ENCODE data around the gene CD99L2. TPM values are rescaled to one million over a fixed set of nuclear protein-coding genes. Genes with fewer than 3 reads are reported as not detected.

Gene CD99L2
- total RNA-seq, 1 donor from 2014 or later: 49.9 TPM

DNA sequence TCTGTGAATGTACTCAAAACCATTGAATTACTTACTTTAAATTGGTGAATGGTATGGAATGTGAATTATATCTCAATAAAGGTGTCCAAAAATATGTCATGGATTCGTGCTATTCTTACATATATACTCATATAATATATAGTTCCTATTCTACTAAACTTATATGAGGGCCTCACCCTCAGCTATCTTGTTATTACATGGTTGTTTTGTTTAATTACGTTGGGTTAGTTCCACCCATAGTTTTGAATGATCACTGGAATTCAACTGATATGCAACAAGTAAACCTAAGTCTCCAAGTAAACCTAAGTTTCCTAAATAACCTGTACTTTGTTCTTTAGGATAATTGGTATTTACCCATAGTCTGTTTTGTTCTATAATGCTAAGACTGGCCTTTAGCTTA lies 30.6 kb upstream of the CD99L2 start:
- H3K4me1 Mint-ChIP-seq (ENCODE audit: low read depth, unreplicated experiment): no peaks in the 10 kb centered on the region
- H3K27me3 Mint-ChIP-seq (ENCODE audit: unreplicated experiment): peaks cover 2% of the 10 kb centered on the region
- H3K9me3 Mint-ChIP-seq (ENCODE audit: unreplicated experiment): no peaks in the 10 kb centered on the region
- DNase-seq: no peak
- TF ChIP-seq CTCF (IDR thresholded peaks at IDR 0.05; ENCODE audit: partially characterized antibody, unreplicated experiment): no peak
- no peaks in the 10 kb centered on the region for H3K36me3 Mint-ChIP-seq (ENCODE audit: unreplicated experiment)
- no peak overlapping the region for H3K27ac Mint-ChIP-seq (ENCODE audit: unreplicated experiment)
- H3K4me3 Mint-ChIP-seq (ENCODE audit: unreplicated experiment): no peak overlapping the region

- H3K27me3 Mint-ChIP-seq (ENCODE audit: unreplicated experiment): no peaks in the 10 kb centered on the region
- no peaks in the 10 kb centered on the region for H3K4me1 Mint-ChIP-seq (ENCODE audit: low read depth, unreplicated experiment)
- H3K36me3 Mint-ChIP-seq (ENCODE audit: unreplicated experiment): no peaks in the 10 kb centered on the region
- TF ChIP-seq CTCF (IDR thresholded peaks at IDR 0.05; ENCODE audit: partially characterized antibody, unreplicated experiment): no peak
- no peak overlapping the region for H3K4me3 Mint-ChIP-seq (ENCODE audit: unreplicated experiment)
- DNase-seq: no peak
- H3K9me3 Mint-ChIP-seq (ENCODE audit: unreplicated experiment): no peaks in the 10 kb centered on the region
- no peak overlapping the region for H3K27ac Mint-ChIP-seq (ENCODE audit: unreplicated experiment)
Observed at GRCh38 chrX:150926791-150927190, 28.3 kb upstream of the CD99L2 start.

DNA sequence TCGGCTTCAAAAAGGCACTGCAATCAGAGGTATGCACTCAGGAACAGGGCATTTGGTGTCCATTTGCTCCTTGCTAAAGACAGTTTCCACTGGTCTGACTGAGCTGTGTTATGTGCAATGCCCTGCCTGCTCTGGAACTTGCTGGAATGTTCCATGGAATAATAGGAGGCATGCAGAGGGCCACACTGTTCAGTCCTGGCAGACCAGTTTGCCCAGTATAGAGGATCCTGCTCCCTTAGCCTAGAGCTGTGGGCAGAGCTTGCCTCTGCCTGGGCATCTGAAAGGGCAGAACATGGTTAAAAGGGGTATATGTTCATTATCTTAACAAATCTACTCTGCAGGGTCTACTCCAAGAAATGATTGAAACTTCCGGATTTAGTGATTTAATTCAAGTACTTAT lies 27.8 kb upstream of the CD99L2 start:
- no peak overlapping the region for H3K4me3 Mint-ChIP-seq (ENCODE audit: unreplicated experiment)
- H3K27ac Mint-ChIP-seq (ENCODE audit: unreplicated experiment): no peak overlapping the region
- no peak for TF ChIP-seq CTCF (IDR thresholded peaks at IDR 0.05; ENCODE audit: partially characterized antibody, unreplicated experiment)
- DNase-seq: no peak
- H3K9me3 Mint-ChIP-seq (ENCODE audit: unreplicated experiment): no peaks in the 10 kb centered on the region
- no peaks in the 10 kb centered on the region for H3K4me1 Mint-ChIP-seq (ENCODE audit: low read depth, unreplicated experiment)
- no peaks in the 10 kb centered on the region for H3K36me3 Mint-ChIP-seq (ENCODE audit: unreplicated experiment)
- H3K27me3 Mint-ChIP-seq (ENCODE audit: unreplicated experiment): no peaks in the 10 kb centered on the region

GRCh38 chrX:150919401-150919800 lies 20.9 kb upstream of the CD99L2 start:
- Mint-ChIP-seq H3K4me3 (ENCODE audit: unreplicated experiment) (no peak overlapping the region), H3K9me3 (ENCODE audit: unreplicated experiment) (no peaks in the 10 kb centered on the region), H3K27me3 (ENCODE audit: unreplicated experiment) (no peaks in the 10 kb centered on the region), H3K27ac (ENCODE audit: unreplicated experiment) (no peak overlapping the region), H3K4me1 (ENCODE audit: low read depth, unreplicated experiment) (no peaks in the 10 kb centered on the region), H3K36me3 (ENCODE audit: unreplicated experiment) (no peaks in the 10 kb centered on the region)
- no peak for TF ChIP-seq CTCF (IDR thresholded peaks at IDR 0.05; ENCODE audit: partially characterized antibody, unreplicated experiment)
- DNase-seq: no peak

DNA sequence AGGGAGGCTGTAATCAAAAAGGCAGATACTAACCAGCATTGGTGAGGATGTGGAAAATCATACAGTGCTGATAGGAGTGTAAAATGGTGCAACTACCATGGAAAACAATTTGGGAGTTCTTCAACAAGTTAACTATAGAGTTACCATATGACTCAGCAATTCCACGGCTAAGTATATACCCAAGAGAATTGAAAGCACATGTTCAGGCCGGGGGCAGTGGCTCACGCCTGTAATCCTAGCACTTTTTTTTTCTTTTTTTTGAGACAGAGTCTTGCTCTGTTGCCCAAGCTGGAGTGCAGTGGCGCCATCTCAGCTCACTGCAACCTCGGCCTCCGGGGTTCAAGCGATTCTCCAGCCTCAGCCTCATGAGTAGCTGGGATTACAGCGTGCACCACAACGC lies 15.0 kb upstream of the CD99L2 start:
- no peak for TF ChIP-seq CTCF (IDR thresholded peaks at IDR 0.05; ENCODE audit: partially characterized antibody, unreplicated experiment)
- no peaks in the 10 kb centered on the region for H3K36me3 Mint-ChIP-seq (ENCODE audit: unreplicated experiment)
- no peaks in the 10 kb centered on the region for H3K27me3 Mint-ChIP-seq (ENCODE audit: unreplicated experiment)
- no peak overlapping the region for H3K4me3 Mint-ChIP-seq (ENCODE audit: unreplicated experiment)
- no peak overlapping the region for H3K27ac Mint-ChIP-seq (ENCODE audit: unreplicated experiment)
- DNase-seq: no peak
- peaks cover 2% of the 10 kb centered on the region for H3K4me1 Mint-ChIP-seq (ENCODE audit: low read depth, unreplicated experiment)
- H3K9me3 Mint-ChIP-seq (ENCODE audit: unreplicated experiment): no peaks in the 10 kb centered on the region

Data from glutamatergic neuron (in vitro differentiated cells).